CD4-positive, alpha-beta T cell treated with Interferon gamma for 1 hour (primary cell): ENCODE data around the gene IGSF8.

Experiments
- DNase-seq: peaks from one replicate; pipeline ENCODE4 v3.0.0-alpha.2; 2020

Gene IGSF8

GRCh38 chr1:160101717-160102522, 3.5 kb upstream of the IGSF8 start:
- no peak for DNase-seq

GRCh38 chr1:160101037-160101716, 2.8 kb upstream of the IGSF8 start:
- peak; percentile 83 for DNase-seq

- no peak for DNase-seq
Measured at GRCh38 chr1:160099716-160100375, 1.4 kb upstream of the IGSF8 start.

- peak; percentile 97 for DNase-seq
Measured at GRCh38 chr1:160098852-160099561, 588 bp upstream of the IGSF8 start.

GRCh38 chr1:160097151-160097910, 1.1 kb downstream of the IGSF8 start:
- DNase-seq, result no peak

GRCh38 chr1:160096274-160097116, 1.9 kb downstream of the IGSF8 start:
- DNase-seq, result peak; percentile 31

GRCh38 chr1:160095382-160096105, 2.9 kb downstream of the IGSF8 start:
- no peak for DNase-seq

- no peak for DNase-seq
Measured at GRCh38 chr1:160094806-160095205, 3.6 kb downstream of the IGSF8 start.

- DNase-seq, result no peak
Measured at GRCh38 chr1:160094291-160094625, 4.2 kb downstream of the IGSF8 start.

- DNase-seq, result no peak
Measured at GRCh38 chr1:160093624-160094290, 4.7 kb downstream of the IGSF8 start.

- DNase-seq, result no peak
Measured at GRCh38 chr1:160093069-160093395, 5.4 kb downstream of the IGSF8 start.

- DNase-seq, result no peak
Measured at GRCh38 chr1:160092366-160093068, 5.9 kb downstream of the IGSF8 start.

GRCh38 chr1:160091666-160092223, 6.7 kb downstream of the IGSF8 start:
- DNase-seq, result no peak

GRCh38 chr1:160090760-160091159, 7.7 kb downstream of the IGSF8 start:
- DNase-seq, result no peak

GRCh38 chr1:160089883-160090282, 8.5 kb downstream of the IGSF8 start:
- no peak for DNase-seq

- DNase-seq, result no peak
Measured at GRCh38 chr1:160087118-160087662, 11.2 kb downstream of the IGSF8 start.

GRCh38 chr1:160086456-160086892, 11.9 kb downstream of the IGSF8 start:
- DNase-seq, result no peak

GRCh38 chr1:160085686-160086455, 12.5 kb downstream of the IGSF8 start:
- DNase-seq, result peak; percentile 73
